Measurements from ENCODE around the gene RAP1A.

GRCh38 chr1:111743679-111744101 lies 124.1 kb downstream of the RAP1A start:
- TF ChIP-seq, protein P1, sequence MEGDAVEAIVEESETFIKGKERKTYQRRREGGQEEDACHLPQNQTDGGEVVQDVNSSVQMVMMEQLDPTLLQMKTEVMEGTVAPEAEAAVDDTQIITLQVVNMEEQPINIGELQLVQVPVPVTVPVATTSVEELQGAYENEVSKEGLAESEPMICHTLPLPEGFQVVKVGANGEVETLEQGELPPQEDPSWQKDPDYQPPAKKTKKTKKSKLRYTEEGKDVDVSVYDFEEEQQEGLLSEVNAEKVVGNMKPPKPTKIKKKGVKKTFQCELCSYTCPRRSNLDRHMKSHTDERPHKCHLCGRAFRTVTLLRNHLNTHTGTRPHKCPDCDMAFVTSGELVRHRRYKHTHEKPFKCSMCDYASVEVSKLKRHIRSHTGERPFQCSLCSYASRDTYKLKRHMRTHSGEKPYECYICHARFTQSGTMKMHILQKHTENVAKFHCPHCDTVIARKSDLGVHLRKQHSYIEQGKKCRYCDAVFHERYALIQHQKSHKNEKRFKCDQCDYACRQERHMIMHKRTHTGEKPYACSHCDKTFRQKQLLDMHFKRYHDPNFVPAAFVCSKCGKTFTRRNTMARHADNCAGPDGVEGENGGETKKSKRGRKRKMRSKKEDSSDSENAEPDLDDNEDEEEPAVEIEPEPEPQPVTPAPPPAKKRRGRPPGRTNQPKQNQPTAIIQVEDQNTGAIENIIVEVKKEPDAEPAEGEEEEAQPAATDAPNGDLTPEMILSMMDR (IDR thresholded peaks at IDR 0.05): no peak
- no peak for TF ChIP-seq SMAD4 (CRISPR knock-in tag; IDR thresholded peaks at IDR 0.05)
- TF ChIP-seq JUN (CRISPR knock-in tag; IDR thresholded peaks at IDR 0.05): no peak
- TF ChIP-seq CREB1 (CRISPR knock-in tag; IDR thresholded peaks at IDR 0.05): no peak
- no peak for TF ChIP-seq ZNF423 (CRISPR knock-in tag; IDR thresholded peaks at IDR 0.05)
- TF ChIP-seq FOXP1 (CRISPR knock-in tag; IDR thresholded peaks at IDR 0.05; ENCODE audit: borderline replicate concordance): no peak
